ENCODE measurements around the gene SMCO3.
"Not testable (repeated sequence)": the region's sequence is repeated elsewhere in the genome, so short reads cannot be mapped to it uniquely, and the experiment has no call there.

The SMCO3 gene

DNA sequence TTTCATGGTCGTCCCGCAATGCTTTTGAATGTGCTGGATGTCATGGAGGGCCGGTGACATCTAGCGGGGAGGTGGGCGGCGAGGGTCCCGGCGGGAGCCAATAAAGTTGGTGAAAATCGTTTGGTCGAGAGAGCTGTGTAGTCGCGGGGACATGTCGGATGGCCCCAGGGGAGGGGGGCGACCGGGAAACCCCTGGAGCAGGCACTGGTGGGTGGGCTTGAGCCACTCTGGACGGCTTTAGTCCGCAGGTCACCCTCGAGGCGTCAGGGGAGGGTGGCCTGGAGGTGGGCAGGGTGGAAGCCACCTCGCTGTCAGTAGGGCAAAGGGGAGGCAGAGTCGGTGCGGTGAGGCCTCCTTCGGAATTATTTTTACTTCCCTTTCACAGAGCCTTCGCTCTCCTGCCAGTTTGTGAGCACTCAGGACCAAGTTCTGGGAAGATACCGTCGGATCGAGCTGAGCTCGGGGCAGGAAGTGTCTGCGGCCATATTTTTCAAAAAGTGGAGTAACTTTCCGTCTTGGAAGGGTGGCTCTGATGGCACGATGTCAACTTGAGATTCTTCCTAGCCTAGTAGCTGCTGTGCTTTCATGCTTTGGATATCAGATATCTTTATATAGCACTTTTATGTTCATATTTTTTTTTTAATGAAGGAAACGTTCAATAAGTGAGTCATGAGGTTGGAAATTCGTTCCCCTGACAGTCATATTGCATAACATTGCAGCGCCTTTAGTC lies 38.9 kb downstream of the SMCO3 start:
- peak in 1 of 2 donors; percentile 4 for DNase-seq (ENCODE audit: low read depth in 2 of 2)

DNA sequence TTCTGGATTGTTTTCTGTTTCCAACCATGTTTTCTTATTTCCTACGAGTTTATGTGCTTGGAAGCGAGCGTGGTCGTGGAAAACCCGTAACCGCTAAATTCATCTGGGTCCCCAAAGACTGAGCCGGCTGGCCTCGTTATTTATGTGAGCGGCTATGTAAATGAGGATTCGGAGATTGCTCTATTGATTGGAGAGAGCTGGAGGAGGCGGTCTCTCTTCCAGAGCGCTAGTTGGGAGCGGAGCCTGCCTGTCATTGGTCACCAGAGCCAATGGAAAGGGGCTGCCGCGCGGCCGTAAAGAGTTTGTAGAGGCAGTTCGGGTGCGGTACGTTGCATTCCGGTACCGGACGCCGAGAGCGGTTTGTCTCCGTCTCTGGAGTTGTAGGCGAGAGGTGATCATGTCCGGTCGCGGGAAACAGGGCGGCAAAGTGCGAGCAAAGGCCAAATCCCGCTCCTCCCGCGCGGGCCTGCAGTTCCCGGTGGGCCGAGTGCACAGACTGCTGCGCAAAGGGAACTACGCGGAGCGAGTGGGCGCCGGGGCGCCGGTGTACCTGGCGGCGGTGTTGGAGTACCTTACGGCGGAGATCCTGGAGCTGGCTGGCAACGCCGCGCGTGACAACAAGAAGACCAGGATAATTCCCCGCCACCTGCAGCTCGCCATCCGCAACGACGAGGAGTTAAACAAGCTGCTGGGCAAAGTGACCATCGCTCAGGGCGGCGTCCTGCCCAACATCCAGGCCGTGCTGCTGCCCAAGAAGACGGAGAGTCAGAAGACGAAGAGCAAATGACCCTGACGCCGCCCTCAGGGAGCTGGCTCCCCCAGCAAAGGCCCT lies 39.7 kb downstream of the SMCO3 start:
- peak; percentile 79 to 82 for DNase-seq (ENCODE audit: low read depth in 2 of 2)

DNA sequence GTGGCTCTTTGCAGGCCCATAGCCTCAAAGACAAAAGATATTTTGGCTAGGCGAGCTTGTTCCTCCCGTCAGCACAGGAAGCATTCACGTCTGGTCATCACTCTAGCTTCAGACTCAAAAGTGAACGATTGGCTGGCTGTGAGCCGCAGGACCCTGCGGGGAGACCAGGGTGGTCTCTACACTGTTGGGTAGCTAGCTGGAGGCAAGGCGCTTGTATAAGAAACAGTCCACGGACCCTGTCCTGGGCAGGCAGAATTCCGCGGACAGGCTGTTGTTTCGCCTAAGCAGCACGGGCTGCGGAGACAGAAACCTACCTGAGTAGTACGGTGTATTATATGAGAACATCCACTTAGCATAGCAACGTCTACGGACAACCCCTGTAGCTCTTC lies 40.3 kb downstream of the SMCO3 start:
- DNase-seq (ENCODE audit: low read depth in 2 of 2) = peak in 1 of 2 donors; percentile 5

DNA sequence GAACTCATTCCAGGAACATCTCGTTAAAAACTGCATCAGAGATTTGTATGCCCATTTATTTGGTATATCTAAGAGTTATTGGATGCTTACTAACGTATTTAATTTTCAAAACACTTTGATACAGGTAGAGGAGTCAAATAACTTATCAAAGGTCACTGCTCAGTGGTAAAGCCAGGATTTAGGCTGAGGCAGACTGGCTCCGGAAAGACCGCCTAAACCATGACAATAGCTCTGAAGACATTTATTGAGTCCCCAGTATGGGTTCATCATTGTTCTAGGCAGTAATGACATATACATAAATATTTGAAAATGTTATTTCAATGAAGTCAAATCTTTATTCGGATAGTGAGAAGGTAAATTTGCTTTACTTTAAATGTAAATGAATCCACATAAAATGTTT lies 41.0 kb downstream of the SMCO3 start:
- DNase-seq (ENCODE audit: low read depth in 2 of 2) = no peak

DNA sequence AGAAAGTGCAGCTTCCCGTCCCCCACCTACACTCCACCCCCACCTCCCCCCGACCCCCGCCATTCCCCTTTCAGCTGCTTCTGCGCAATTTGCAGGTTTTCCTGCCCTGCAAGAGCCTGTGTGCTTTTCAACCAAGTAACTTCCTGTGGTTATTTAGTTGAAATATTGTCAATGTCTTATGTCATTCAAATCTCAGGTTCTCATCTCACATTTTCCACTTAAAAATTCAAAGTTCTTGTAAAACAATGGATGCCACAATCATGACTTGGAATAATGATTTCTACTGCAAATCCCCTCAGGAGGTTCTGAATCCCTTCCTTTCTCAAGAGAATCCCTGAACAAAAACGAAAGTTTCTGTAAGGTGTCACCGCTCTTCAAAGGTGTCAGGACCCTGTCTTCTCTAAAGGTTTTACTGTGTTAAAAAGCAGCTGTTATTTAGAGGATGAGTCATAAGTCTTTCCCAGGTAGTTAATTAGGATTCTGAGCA lies 42.3 kb downstream of the SMCO3 start:
- peak in 1 of 2 donors; percentile 29 for DNase-seq (ENCODE audit: low read depth in 2 of 2)

DNA sequence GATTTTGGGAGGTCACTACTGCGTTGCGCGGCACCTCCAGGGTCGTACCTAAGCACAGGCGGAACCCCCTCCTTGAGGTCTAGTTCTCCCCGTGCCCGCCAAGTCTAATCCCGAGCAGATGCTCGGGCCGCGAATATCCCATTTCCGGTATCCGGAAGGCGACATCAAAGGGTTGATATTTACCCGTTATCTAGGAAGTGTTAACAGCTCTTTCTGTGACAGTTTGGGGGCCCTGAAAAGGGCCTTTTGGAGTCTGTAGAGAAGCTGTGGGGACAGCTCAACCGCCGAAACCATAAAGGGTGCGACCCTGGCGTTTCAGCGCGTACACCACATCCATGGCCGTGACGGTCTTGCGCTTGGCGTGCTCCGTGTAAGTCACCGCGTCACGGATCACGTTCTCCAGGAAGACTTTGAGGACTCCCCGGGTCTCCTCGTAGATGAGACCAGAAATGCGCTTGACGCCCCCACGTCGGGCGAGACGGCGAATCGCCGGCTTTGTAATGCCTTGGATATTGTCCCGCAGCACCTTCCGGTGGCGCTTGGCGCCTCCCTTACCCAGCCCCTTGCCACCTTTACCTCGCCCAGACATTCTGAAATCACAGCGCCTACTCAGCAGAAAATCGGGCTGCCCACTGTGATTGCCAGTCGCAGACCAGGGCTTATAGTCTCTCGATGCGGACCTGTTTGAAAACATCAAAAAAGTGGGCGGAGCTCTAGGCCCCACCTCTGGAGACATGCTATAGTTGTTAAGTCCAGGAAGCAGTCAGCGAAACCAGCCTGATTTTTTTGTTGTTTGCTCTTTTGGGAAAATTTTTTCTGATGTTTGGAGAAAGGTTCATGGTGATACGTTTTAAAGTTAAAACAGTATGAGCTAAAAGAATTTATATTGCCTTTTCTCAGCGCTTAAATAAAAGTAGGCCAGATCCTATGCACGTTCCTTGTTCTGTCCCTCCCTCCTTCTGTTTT lies 43.2 kb downstream of the SMCO3 start:
- DNase-seq (ENCODE audit: low read depth in 2 of 2) = peak; percentile 81 to 93

DNA sequence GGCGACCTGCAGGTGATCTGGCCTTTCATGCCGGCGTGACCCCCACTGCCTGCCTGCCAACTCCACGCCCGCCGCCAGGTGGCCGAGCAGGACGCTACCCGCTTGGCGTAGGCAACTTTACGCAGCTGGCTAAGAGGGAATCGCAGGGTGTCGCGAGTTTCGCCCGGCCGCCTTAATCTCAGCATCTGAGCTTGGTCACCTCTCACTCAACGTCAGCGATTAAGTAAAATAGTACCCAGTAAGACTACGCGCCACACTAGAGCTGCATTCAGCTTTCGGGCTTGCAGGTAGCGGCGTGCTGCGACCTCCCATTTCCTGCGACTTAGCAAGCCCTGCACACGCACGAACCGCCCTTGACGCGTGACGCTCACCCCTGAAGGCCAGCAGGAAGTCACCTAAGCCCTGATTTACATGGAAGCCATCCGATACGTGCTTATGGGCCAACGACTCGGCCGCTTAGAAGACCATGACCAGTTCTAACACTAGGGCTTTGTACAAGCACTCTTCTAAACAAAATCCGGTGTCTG lies 44.0 kb downstream of the SMCO3 start:
- DNase-seq (ENCODE audit: low read depth in 2 of 2) = peak; percentile 75 to 82

DNA sequence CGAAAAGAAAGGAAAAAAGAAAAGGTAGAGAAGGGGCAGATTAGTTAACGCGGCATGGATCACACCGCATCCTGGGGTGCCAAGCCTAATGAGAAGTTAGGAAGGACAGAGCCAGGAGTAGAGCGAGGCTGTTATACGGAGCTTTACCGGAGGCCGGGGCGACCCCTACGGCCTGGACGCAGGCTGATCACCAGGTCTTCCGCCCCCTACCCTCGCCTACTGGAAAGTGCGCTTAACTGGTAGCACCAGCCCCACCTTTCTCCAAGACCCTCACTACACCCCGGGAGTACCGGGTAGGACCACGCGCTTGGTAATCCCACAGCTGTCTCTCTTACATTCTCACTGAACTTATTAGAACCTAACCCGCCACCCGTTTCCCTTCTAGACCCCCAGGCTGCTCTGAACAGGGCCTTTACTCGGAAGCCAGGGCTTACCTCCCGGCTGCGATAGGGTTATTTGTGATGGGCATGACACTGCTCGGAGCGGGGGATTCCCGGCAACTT lies 44.5 kb downstream of the SMCO3 start:
- no peak for DNase-seq (ENCODE audit: low read depth in 2 of 2)

DNA sequence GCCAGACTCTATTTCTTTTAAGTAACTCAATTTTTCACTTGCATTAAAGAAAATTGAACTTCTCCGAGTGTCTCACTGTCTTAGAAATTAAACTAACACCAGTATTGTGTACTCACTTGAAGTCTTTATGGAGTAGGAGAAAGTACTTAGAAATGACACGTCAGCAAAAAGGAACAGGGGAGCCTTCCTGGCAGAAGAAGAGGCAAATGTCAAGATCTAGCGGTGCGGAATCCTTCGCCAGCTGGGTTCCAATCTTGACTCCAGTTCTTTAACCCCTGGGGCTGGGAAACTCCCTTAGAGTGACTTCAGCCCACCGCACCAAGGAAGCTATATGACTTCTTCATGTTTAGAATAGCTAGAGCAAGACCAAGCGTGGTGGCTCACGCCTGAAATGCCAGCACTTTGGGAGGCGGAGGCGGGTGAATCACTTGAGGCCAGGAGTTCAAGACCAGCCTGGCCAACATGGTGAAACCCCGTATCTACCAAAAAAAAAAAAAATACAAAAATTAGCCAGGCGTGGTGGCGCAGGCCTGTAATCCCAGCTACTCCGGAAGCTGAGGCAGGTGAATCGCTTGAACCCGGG lies 45.1 kb downstream of the SMCO3 start:
- DNase-seq (ENCODE audit: low read depth in 2 of 2) = peak; percentile 9 to 10

DNA sequence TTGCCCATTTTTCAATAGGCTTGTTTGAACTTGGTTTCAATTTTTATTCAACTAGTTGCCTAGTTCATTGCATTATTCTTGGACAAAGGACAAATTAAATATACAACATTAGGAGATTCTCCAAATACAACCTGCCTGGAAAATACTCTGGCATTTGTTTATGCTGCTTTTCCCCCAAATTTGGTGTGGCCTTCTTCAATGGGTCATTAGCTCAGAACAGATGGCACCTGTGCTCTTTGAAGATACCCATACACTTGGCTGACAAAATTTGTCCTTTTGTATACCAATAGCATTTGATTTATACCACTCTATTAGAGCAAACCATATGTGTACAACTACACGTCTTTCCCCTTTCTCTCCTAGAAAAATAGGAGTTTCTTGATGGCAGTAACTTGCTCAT lies 46.4 kb downstream of the SMCO3 start:
- DNase-seq (ENCODE audit: low read depth in 2 of 2) = no peak

DNA sequence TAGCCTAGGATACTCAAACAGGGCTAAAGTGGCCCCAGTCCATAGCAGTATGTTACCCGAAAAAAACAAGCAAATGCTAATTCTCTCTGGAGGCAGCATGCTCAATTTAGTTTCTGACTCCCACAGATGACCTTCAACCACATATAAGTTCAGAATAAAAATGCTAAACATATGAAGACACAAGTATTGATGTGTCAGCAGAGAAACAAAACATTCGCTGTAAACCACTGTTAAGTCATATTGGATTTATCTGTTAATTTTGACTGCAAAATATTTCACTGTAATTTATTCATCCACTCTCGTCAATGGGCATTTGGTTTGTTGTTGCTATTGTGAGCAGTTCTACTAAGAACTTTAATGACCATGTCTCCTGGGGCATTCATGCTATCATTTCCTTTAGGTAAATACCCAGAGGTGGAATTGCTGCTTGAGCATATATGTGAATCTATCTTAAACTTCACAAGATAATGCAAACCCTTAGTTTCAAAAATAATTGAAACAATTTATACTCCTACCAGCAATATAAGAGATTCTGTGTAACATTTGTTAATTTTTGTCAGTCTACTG lies 47.2 kb downstream of the SMCO3 start:
- no peak for DNase-seq (ENCODE audit: low read depth in 2 of 2)

DNA sequence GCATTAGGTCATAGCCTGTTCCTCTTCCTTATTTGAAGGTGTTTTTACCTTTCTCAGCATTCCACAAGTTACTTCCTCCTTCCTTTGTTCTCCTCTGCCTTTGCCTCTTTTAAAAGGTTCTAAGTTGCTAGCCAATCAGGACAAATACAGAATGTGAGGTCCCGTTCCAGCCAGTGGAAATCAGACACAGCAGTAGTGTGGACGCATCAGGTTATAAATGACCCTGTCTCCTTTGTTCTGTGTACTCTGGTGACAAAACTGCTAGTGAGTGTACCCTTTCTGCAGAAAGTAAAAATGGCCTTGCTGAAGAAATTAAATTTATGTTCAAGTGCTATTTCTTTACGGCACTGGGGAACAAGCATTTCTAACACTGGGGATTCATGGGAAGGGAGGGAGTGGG lies 48.0 kb downstream of the SMCO3 start:
- not testable (repeated sequence) for DNase-seq (ENCODE audit: low read depth in 2 of 2)

DNA sequence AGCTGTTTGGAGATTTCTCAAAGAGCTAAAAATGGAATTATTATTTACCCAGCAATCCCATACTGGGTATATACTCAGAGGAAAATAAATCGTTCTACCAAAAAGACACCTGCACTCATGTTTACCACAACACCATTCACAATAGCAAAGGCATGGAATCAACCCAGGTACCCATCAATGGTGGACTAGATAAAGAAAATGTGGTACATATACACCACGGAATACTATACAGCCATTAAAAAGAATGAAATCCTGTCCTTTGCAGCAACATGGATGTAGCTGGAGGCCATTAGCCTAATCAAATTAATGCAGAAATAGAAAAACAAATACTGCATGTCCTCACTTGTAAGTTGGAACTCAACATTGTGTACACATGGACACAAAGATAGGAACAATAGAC lies 48.6 kb downstream of the SMCO3 start:
- DNase-seq (ENCODE audit: low read depth in 2 of 2) = no peak

DNA sequence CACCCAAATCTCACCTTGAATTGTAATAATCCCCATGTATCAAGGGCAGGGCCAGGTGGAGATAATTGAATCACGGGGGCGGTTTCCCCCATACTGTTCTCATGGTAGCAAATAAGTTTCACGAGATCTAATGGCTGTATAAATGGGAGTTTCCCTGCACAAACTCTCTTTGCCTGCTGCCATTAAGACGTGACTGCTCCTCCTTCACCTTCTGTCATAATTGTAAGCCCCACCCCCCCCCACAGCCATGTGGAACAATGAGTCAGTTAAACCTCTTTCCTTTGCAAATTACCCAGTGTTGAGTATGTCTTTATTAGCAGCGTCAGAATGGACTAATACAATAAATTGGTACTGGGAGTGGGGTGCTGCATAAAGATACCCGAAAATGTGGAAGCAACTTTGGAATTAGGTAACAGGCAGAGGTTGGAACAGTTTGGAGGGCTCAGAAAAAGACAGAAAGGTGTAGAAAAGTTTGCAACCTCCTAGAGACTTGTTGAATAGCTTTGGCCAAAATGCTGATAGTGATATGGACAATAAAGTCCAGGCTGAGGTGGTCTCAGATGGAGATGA lies 54.2 kb downstream of the SMCO3 start:
- not testable (repeated sequence) for DNase-seq (ENCODE audit: low read depth in 2 of 2)

DNA sequence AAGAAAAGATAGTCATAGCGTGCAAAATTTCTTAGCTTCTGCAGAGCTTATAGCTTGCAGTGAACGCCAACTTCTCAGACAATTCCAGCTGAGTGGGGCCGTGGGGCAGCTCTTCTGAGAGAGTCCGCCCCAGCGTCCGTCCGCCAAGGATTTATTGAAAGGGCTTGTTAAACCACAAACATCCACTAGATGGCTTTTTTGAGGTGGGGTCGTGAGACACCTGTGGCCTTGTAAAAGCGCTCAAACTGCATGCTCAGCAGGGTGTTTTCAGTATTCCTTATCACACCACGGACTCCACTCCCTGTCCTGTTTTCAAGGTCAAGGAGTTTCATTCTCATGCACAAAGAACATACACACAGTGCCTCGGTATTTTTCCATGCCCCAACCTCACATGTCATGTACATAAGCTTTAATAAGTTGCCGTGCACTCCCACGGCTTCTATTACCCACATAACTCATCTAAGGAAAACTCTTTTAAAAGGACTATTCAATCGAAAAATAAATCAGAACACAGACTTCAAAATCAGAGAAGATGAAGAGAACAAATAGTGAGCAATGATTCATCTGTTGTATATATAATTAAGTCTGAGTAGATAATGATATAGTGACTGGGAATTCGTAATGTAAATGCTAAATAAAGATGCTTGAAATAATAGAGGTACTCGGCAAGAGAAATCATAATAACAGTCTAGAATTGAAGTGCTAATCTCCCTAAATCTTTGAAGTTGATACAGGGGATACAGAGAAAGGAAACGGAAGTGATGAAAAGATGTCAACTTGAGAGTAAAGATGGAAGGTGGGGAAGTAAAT lies 57.4 kb downstream of the SMCO3 start:
- DNase-seq (ENCODE audit: low read depth in 2 of 2) = no peak
